Activated naive CD4-positive, alpha-beta T cell treated with anti-CD3 and anti-CD28 coated beads, Interleukin-2, amount 50 U/mL, for 72 hours (primary cell): ENCODE results near the gene KCNK1. TPM values are rescaled to one million over a fixed set of nuclear protein-coding genes. Genes with fewer than 3 reads are reported as not detected.

Experiments used
- ATAC-seq, 2 donors: fragments of 150-1000 bp; cut with Tn5 transposase; 2 replicates each; pipeline ENCODE4 v1.10.0; 2021; ENCODE audit warnings: mild to moderate bottlenecking in 2 of 2, moderate library complexity in 2 of 2
- DNase-seq, 2 donors: peaks; one replicate each; pipeline ENCODE4 v3.0.0; 2021 to 2022; ENCODE audit warnings: low spot score in 2 of 2
- H3K27ac Mint-ChIP-seq, 2 donors: one replicate each; pipeline ENCODE4 v1.8.0; 2022; ENCODE audit warnings: mild to moderate bottlenecking in 2 of 2, mixed read lengths in 2 of 2
- H3K36me3 Mint-ChIP-seq, 2 donors: one replicate each; pipeline ENCODE4 v1.8.0; 2022; ENCODE audit warnings: mixed read lengths in 2 of 2
- H3K9me3 Mint-ChIP-seq, 2 donors: one replicate each; pipeline ENCODE4 v1.8.0; 2022; ENCODE audit warnings: mixed read lengths in 2 of 2
- total RNA-seq, 2 donors: library from RNA; stranded (reverse); gene quantifications; one replicate each; pipeline ENCODE4 v1.2.3, GENCODE V29; 2022

Gene KCNK1
- total RNA-seq, 2 donors from 2014 or later = 0.78 TPM; not detected in 1

DNA sequence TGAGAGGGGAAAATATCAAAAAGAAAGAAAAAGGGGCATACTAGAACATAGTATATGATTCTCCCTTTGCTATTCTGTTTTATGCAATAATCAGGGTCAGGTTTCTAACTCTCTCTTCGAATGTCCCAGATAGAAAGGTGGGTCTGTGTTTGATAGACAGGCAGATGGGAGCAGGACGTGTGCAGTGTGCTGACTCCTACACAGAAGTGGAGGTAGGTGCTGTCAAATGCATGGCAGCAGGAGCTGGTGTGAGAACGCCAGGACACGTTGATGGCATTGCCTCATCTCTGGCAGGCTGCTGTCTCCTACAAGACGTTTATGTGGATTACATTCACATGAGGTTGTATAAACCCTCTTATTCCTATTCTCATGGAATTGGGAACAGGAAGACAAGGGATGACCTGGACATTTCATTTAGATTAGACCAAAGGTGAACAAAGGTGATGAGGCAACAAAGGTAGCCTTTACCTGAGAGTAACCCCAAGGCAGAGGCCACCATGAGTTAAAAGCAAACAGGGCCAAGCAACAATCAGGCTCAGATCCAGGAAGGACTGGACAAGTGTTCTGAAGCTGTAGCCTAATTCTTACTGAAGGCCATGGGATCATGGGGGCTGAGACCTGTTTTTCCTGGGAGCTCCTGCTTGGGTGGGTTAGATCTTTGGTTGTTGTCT lies 37.8 kb downstream of the KCNK1 start:
- DNase-seq (no peak), ATAC-seq (no peak)
- no peak overlapping the region for H3K27ac Mint-ChIP-seq
- no peaks in the 10 kb centered on the region for H3K36me3 Mint-ChIP-seq
- no peaks in the 10 kb centered on the region for H3K9me3 Mint-ChIP-seq

DNA sequence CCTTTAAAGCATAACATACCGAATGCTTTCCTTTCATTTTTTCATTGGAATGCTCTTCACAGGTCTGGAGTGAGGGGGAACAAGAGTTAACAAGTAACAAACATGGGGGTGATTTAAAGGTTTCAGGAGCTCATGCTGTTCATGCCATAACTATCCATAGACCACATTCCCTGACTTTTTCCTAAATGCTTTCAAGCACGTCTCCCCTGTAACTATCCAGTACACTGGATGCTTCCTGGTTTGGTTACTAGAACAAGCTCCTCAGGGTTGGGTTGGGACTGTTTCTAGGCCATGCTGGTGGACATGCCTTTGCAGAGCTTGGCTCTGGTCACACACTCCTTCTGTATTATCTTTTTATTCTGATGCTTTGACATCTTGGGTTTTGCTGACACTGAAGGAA lies 38.6 kb downstream of the KCNK1 start:
- ATAC-seq = no peak
- Mint-ChIP-seq H3K9me3 (no peaks in the 10 kb centered on the region), H3K27ac (no peak overlapping the region), H3K36me3 (no peaks in the 10 kb centered on the region)
- no peak for DNase-seq

GRCh38 chr1:233654658-233655280 lies 40.9 kb downstream of the KCNK1 start:
- no peaks in the 10 kb centered on the region for H3K36me3 Mint-ChIP-seq
- no peak for DNase-seq
- no peak overlapping the region for H3K27ac Mint-ChIP-seq
- no peaks in the 10 kb centered on the region for H3K9me3 Mint-ChIP-seq
- no peak for ATAC-seq

DNA sequence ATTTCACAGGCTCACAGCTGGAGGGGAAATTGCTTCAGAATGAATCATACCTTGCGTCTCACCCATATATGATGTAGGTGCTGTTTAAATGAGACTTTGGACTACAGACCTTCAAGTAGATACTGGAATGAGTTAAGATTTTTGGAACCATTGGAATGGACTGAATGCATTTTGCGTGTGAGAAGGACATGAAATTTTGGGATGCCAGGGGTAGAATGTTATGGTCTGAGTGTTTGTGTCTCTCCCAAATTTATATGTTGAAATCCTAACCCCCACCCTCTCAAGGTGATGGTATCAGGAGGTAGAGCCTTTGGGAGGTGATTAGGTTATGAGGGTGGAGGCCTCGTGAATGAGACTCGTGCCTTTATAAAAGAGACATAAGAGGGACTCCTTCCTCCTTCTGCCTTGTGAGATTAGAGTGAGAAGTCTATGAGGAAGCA lies 41.4 kb downstream of the KCNK1 start:
- ATAC-seq = no peak
- DNase-seq = no peak
- Mint-ChIP-seq H3K36me3 (no peaks in the 10 kb centered on the region), H3K27ac (no peak overlapping the region), H3K9me3 (no peaks in the 10 kb centered on the region)

GRCh38 chr1:233656032-233656635 lies 42.2 kb downstream of the KCNK1 start:
- DNase-seq (no peak), ATAC-seq (no peak)
- Mint-ChIP-seq H3K36me3 (no peaks in the 10 kb centered on the region), H3K9me3 (no peaks in the 10 kb centered on the region), H3K27ac (no peak overlapping the region)

DNA sequence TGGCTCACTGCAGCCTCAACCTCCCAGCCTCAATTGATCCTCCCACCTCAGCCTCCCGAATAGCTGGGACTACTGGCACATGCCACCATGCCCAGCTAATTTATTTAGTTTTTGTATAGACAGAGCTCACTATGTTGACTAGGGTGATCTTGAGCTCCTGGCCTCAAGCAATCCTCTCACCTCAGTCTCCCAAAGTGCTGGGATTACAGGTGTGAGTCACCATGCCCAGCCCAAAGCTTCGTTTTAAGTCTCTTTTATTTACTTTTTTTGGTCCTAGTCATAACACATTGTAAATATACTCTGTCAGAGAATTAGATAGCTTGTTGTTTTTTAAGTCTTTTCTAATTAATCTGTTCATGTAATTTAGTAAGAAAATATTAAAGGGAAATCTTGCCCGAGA lies 42.8 kb downstream of the KCNK1 start:
- no peak for DNase-seq
- Mint-ChIP-seq H3K9me3 (peaks cover 0 to 3% of the 10 kb centered on the region in 2 donors), H3K36me3 (no peaks in the 10 kb centered on the region), H3K27ac (no peak overlapping the region)
- no peak for ATAC-seq

DNA sequence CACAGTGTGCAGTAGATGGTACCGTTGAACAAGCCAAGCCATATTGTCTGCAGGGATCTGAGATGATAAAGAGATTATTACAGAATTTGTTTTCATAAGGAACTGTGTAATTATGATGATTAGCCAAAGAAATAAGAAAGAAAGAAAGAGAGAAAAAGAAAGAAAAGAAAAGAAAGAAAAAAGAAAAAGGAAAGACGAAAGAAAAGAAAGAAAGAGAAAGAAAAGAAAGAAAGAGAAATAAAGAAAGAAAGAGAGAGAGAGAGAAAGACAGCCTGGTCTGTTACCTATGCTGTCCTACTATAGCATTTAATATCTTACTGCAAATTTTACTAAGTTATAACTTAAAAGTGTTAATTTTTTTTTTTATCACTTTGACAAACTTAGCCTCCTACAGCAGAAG lies 43.6 kb downstream of the KCNK1 start:
- Mint-ChIP-seq H3K9me3 (peaks cover 0 to 3% of the 10 kb centered on the region in 2 donors), H3K27ac (no peak overlapping the region)

GRCh38 chr1:233659495-233659894 lies 45.6 kb downstream of the KCNK1 start:
- H3K9me3 Mint-ChIP-seq = peaks cover 0 to 3% of the 10 kb centered on the region in 2 donors
- H3K27ac Mint-ChIP-seq = no peak overlapping the region
- no peak for DNase-seq
- H3K36me3 Mint-ChIP-seq = no peaks in the 10 kb centered on the region
- ATAC-seq = no peak

More for the DNA sequence above, 43.6 kb downstream of the KCNK1 start:
- no peaks in the 10 kb centered on the region for H3K36me3 Mint-ChIP-seq
- no peak for DNase-seq
- ATAC-seq = no peak

- ATAC-seq (no peak), DNase-seq (no peak)
- H3K36me3 Mint-ChIP-seq = no peaks in the 10 kb centered on the region
- H3K27ac Mint-ChIP-seq = no peak overlapping the region
- H3K9me3 Mint-ChIP-seq = peaks cover 0 to 3% of the 10 kb centered on the region in 2 donors
These were observed 47.7 kb downstream of the KCNK1 start for GRCh38 chr1:233661376-233662159.

DNA sequence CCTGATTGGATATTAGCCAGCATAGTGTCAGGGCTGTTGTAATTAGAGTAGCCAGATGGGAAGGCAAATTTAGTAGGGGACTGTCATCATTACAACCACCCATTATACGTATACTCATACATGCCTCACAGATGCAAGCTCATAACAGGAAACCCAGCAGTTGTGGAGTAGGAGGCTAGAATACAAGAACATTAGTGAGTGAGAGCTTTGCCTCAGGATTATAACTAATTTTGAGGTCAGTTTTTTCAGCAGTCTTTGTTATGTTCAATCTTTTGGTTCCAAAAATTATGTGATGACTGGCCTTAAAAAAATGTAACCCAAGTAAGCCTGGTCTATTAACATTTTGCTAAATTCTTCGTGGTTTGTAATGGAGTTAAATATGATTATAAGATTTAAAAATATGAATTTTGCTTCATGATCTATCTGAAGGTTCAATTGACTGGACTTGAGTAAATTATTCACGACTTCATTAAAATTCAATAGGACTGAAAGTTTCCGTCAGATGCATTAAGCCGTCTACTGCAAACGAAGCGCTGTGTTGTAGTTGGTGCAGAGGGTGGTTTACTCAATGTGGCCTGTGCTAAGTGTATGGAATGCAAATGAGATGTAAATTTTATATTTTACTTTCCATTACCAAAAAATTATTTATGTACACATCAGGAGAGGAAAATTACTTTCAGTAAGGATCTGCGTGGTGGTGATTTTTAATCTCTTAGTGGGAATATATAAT lies 48.8 kb downstream of the KCNK1 start:
- Mint-ChIP-seq H3K9me3 (peaks cover 0 to 3% of the 10 kb centered on the region in 2 donors), H3K27ac (no peak overlapping the region), H3K36me3 (no peaks in the 10 kb centered on the region)
- ATAC-seq (no peak), DNase-seq (no peak)

DNA sequence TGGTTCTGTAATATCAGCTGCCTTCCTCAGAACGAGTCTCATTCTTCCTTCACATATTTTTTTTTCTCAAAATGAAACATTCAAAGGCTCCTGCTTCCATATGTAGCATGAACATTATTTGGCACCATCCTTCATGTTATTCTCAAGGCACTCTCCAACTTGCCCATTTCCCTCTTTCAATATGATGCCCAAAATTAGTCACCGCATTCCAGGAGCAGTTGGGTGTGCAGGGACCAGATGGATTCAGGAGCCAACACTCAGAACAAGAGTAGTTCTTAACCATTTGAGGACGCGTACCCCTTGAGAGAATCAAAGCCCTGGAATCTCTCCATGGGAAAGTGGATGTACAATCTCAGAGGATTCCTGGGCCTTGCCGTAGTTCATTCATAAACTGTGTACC lies 50.3 kb downstream of the KCNK1 start:
- Mint-ChIP-seq H3K27ac (no peak overlapping the region), H3K36me3 (no peaks in the 10 kb centered on the region), H3K9me3 (peaks cover 0 to 3% of the 10 kb centered on the region in 2 donors)
- ATAC-seq (no peak), DNase-seq (no peak)

- H3K36me3 Mint-ChIP-seq = no peaks in the 10 kb centered on the region
- ATAC-seq = no peak
These were observed 51.1 kb downstream of the KCNK1 start for GRCh38 chr1:233664804-233665574.

DNA sequence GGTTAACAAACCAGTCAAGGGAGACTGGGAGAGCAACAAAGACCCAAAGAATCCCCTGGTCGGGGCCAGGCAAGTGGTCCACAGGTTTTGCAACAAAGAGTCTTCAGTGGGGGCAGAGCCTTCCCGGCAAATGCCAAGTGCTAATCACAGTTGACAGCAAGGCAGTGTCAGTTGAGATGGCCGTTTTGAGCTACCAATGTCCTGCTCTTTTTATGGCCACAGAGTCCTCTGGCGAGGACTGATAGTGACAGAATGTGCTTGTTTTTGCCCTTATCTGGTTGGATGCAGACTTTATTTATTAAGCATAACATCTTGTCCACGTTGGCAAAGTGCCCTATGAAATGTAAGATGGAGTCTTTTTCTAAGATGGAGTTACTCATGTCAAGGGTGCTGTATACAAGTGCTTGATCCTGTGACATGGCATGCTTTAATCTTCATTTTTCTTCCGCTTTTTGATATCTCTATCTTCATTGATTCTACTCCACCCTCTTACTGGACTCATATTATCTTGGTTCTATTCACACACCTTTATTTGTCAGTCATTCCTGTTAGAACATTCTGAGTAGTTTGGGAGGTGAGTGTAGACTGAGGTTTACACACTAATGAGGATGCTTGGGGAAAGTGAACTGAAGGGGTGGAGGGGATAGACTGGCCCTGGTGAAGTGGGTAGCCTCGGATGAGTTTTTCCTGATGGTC lies 51.8 kb downstream of the KCNK1 start:
- no peak for ATAC-seq

More at GRCh38 chr1:233664804-233665574, 51.1 kb downstream of the KCNK1 start:
- H3K9me3 Mint-ChIP-seq = peaks cover 0 to 3% of the 10 kb centered on the region in 2 donors
- H3K27ac Mint-ChIP-seq = no peak overlapping the region
- no peak for DNase-seq

DNA sequence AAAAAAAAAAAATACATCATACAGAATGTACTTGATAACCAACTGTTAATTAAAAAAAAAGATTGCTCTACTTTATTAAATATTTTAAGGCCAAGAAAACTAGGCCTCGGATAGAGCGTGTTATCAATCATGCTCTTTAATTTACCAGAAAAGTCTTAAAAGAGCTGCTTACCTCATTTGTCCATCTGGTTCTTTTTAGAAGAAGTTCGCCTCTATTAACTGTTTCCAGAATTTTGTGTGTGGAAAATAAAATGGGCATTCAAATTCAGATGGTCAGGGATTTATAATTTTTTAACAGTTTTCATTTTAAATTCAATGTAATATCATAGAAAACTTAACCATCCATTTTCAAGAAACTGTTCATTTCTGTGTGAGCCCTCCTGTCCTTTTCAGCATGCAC lies 53.8 kb downstream of the KCNK1 start:
- peaks cover 0 to 4% of the 10 kb centered on the region in 2 donors for H3K36me3 Mint-ChIP-seq
- H3K9me3 Mint-ChIP-seq = no peaks in the 10 kb centered on the region
- ATAC-seq = no peak
- DNase-seq = no peak
- H3K27ac Mint-ChIP-seq = no peak overlapping the region

More for the DNA sequence above, 51.8 kb downstream of the KCNK1 start:
- Mint-ChIP-seq H3K27ac (no peak overlapping the region), H3K36me3 (peaks cover 0 to 4% of the 10 kb centered on the region in 2 donors), H3K9me3 (peaks cover 0 to 3% of the 10 kb centered on the region in 2 donors)
- no peak for DNase-seq

DNA sequence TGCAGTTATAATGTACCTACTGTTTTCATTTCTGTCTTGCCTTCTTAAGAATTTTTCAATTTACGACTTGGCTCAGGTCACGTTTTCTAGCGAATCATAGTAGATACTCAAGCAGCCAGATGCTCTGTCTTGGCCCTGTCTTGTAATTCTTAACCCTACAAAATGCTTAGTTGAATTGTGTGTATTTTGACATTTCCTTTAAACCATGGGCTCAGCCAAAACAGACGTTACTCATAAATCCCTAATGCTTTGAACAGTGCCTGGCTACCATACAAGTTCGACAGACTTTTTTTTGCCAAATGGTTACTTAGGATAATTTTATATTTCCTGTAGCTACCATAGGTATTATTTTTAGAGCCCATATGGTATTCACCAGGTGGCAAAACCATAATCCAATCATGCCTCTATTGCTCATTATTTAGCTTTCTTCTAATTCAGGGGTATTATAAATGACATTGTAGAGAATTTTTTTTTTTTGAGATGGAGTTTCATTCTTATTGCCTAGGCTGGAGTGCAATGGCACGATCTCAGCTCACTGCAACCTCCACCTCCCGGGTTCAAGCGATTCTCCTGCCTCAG lies 54.3 kb downstream of the KCNK1 start:
- no peak for ATAC-seq
- no peak overlapping the region for H3K27ac Mint-ChIP-seq
- no peak for DNase-seq
- peaks cover 0 to 4% of the 10 kb centered on the region in 2 donors for H3K36me3 Mint-ChIP-seq
- no peaks in the 10 kb centered on the region for H3K9me3 Mint-ChIP-seq
